H1 (cell line): ENCODE measurements around the gene PLEKHG2.

Source experiments
- CEBPB ChIP-seq: IDR thresholded peaks from 2 replicates; pipeline ENCODE4 v1.6.1; 2012; ENCODE audit warnings: low read depth, low read length
- CHD2 ChIP-seq: IDR thresholded peaks from 2 replicates; pipeline ENCODE4 v1.6.1; 2012; ENCODE audit warnings: low read length, improper control_type of control experiment
- EP300 ChIP-seq, 2 experiments: IDR thresholded peaks; 1 replicate in 1 of 2; 2 replicates in 1 of 2; pipeline ENCODE4 v1.6.1; 2011 to 2012; ENCODE audit warnings: low read depth in 2 of 2, low read length in 2 of 2, mild to moderate bottlenecking in 2 of 2, borderline replicate concordance in 1 of 2, inconsistent platforms in 1 of 2, moderate library complexity in 1 of 2
- EZH2 ChIP-seq: fragments of 200-600 bp; sonication (generic); IDR thresholded peaks from 2 replicates; pipeline ENCODE4 v1.7.1; 2012; ENCODE audit warnings: low read depth, mild to moderate bottlenecking, moderate library complexity, low read length, inconsistent platforms; ENCODE audit not compliant: severe bottlenecking
- FOSL1 ChIP-seq: IDR thresholded peaks from 2 replicates; pipeline ENCODE4 v1.6.1; 2011; ENCODE audit warnings: mild to moderate bottlenecking, low read depth, low read length, moderate library complexity; ENCODE audit not compliant: insufficient read depth
- POLR2A ChIP-seq, 2 experiments: IDR thresholded peaks; 1 replicate in 1 of 2; 2 replicates in 1 of 2; pipeline ENCODE4 v1.6.1; 2011; ENCODE audit warnings: low read depth in 2 of 2, low read length in 2 of 2, mild to moderate bottlenecking in 2 of 2; ENCODE audit errors: control extremely low read depth in 1 of 2
- RAD21 ChIP-seq, 2 experiments: IDR thresholded peaks in 1 of 2; conservative IDR thresholded peaks in 1 of 2; 2 replicates each; pipeline ENCODE4 v1.6.1; 2011; ENCODE audit warnings: low read depth in 2 of 2, low read length in 2 of 2, improper control_type of control experiment in 1 of 2, inconsistent platforms in 1 of 2, mild to moderate bottlenecking in 1 of 2, moderate library complexity in 1 of 2
- SRF ChIP-seq: IDR thresholded peaks from 2 replicates; pipeline ENCODE4 v1.6.1; 2011; ENCODE audit warnings: mild to moderate bottlenecking, low read depth, low read length, moderate library complexity
- TBP ChIP-seq: IDR thresholded peaks from 2 replicates; pipeline ENCODE4 v1.6.1; 2011; ENCODE audit warnings: low read depth, low read length, improper control_type of control experiment
- ZNF274 ChIP-seq: IDR thresholded peaks from 2 replicates; pipeline ENCODE4 v1.7.0; 2012; ENCODE audit warnings: low read length, borderline replicate concordance; ENCODE audit errors: extremely low read depth
- TF ChIP-seq, protein P1 (sequence below), 3 experiments: IDR thresholded peaks; 1 replicate in 2 of 3; 2 replicates in 1 of 3; pipeline versions ENCODE4 v1.5.1 to v1.6.1; 2011; ENCODE audit warnings: low read length in 3 of 3, mild to moderate bottlenecking in 3 of 3, inconsistent platforms in 2 of 3, low read depth in 1 of 3, moderate library complexity in 1 of 3; ENCODE audit not compliant: insufficient read depth in 1 of 3; ENCODE audit errors: control extremely low read depth in 1 of 3
- TF ChIP-seq, protein P2 (sequence below): IDR thresholded peaks from 2 replicates; pipeline ENCODE4 v1.6.1; 2012; ENCODE audit warnings: inconsistent platforms

DNA sequence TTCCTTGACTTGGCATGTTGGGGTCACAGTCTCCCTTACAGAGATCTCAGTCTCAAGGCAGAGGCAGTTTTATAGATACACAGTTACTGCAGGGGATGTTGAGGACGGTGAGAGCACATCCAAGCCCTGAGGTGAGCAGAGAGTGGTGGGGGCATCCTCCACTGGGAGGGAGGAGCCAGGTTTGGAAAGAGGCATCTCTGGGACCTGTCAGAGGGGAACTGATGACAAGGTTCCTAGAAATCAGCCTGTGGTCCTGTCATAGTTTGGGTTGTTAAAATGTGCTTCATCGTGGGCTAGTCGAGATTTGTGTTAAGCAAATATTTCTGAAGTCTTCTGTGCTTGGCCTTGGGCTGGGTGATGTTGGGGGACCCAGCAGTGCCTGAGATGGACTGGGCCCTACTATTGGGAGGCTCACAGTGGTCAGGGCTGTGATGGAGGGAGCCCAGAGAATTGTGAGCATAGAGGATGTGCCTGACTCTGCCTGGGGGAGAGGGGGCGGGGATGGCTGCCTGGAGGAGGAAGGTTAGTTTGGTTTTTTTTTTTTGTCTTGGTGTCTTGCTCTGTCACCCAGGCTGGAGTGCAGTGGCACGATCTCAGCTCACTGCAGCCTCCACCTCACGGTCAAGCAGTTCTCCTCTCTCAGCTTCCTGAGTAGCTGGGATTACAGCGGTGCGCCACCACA, 36.8 kb downstream of the PLEKHG2 start:
- TF ChIP-seq, protein P1, sequence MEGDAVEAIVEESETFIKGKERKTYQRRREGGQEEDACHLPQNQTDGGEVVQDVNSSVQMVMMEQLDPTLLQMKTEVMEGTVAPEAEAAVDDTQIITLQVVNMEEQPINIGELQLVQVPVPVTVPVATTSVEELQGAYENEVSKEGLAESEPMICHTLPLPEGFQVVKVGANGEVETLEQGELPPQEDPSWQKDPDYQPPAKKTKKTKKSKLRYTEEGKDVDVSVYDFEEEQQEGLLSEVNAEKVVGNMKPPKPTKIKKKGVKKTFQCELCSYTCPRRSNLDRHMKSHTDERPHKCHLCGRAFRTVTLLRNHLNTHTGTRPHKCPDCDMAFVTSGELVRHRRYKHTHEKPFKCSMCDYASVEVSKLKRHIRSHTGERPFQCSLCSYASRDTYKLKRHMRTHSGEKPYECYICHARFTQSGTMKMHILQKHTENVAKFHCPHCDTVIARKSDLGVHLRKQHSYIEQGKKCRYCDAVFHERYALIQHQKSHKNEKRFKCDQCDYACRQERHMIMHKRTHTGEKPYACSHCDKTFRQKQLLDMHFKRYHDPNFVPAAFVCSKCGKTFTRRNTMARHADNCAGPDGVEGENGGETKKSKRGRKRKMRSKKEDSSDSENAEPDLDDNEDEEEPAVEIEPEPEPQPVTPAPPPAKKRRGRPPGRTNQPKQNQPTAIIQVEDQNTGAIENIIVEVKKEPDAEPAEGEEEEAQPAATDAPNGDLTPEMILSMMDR (IDR thresholded peaks at IDR 0.05; ENCODE audit: control extremely low read depth in 1 of 3, insufficient read depth in 1 of 3, low read depth in 1 of 3, low read length in 3 of 3) = no peak
- TF ChIP-seq EP300 (IDR thresholded peaks at IDR 0.05; ENCODE audit: borderline replicate concordance in 1 of 2, low read depth in 2 of 2, low read length in 2 of 2) (no peak), CHD2 (no peak), CEBPB (no peak), SRF (no peak), TBP (no peak), POLR2A (IDR thresholded peaks at IDR 0.05; ENCODE audit: control extremely low read depth in 1 of 2, low read depth in 2 of 2, low read length in 2 of 2) (no peak), RAD21 (IDR thresholded peaks at IDR 0.05 in 1 of 2, conservative IDR thresholded peaks at IDR 0.05 in 1 of 2; ENCODE audit: low read depth in 2 of 2, low read length in 2 of 2) (no peak), EZH2 (no peak), FOSL1 (no peak), ZNF274 (no peak)
- TF ChIP-seq, protein P2, sequence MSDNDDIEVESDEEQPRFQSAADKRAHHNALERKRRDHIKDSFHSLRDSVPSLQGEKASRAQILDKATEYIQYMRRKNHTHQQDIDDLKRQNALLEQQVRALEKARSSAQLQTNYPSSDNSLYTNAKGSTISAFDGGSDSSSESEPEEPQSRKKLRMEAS = no peak
